Liver (tissue), 3 donors: ENCODE data around the gene PDK2.

ENCODE experiments used
- ATF3 ChIP-seq: IDR thresholded peaks from 2 replicates; pipeline ENCODE4 v1.6.1; 2016; ENCODE audit warnings: antibody characterized with exemption
- CTCF ChIP-seq: fragments of 150-350 bp; IDR thresholded peaks from 2 replicates; pipeline ENCODE4 v1.5.1; 2017; ENCODE audit warnings: improper control_type of control experiment, low read depth, low read length; ENCODE audit not compliant: missing input control
- EGR1 ChIP-seq, 2 donors: IDR thresholded peaks; 2 replicates each; pipeline ENCODE4 v1.6.1; 2016 to 2018; ENCODE audit warnings: antibody characterized with exemption in 2 of 2, low read depth in 2 of 2
- FOXA1 ChIP-seq: IDR thresholded peaks from 2 replicates; pipeline ENCODE4 v1.6.1; 2016; ENCODE audit warnings: antibody characterized with exemption
- GABPA ChIP-seq, 2 donors: IDR thresholded peaks in 1 of 2; conservative IDR thresholded peaks in 1 of 2; 2 replicates each; pipeline ENCODE4 v1.6.1; 2016; ENCODE audit warnings: antibody characterized with exemption in 2 of 2, mild to moderate bottlenecking in 1 of 2, moderate library complexity in 1 of 2
- MAX ChIP-seq: IDR thresholded peaks from 2 replicates; pipeline ENCODE4 v1.6.1; 2016; ENCODE audit warnings: antibody characterized with exemption
- NR2F2 ChIP-seq: IDR thresholded peaks from 2 replicates; pipeline ENCODE4 v1.6.1; 2016; ENCODE audit warnings: antibody characterized with exemption
- RAD21 ChIP-seq, 2 donors: IDR thresholded peaks; 2 replicates each; pipeline ENCODE4 v1.6.1; 2016; ENCODE audit warnings: antibody characterized with exemption in 2 of 2, mild to moderate bottlenecking in 2 of 2
- SP1 ChIP-seq: IDR thresholded peaks from 2 replicates; pipeline ENCODE4 v1.6.1; 2018; ENCODE audit warnings: antibody characterized with exemption, mild to moderate bottlenecking
- TAF1 ChIP-seq: conservative IDR thresholded peaks from 2 replicates; pipeline ENCODE4 v1.6.1; 2016; ENCODE audit warnings: antibody characterized with exemption, mild to moderate bottlenecking
- YY1 ChIP-seq: IDR thresholded peaks from 2 replicates; pipeline ENCODE4 v1.6.1; 2016; ENCODE audit warnings: antibody characterized with exemption, mild to moderate bottlenecking
- ZBTB33 ChIP-seq: IDR thresholded peaks from 2 replicates; pipeline ENCODE4 v1.6.1; 2016; ENCODE audit warnings: antibody characterized with exemption
- donor health status: healthy.
- donor health status: healthy.

GRCh38 chr17:50155115-50155819, 60.1 kb downstream of the PDK2 start:
- peak; percentile 56 for TF ChIP-seq NR2F2
- no peak for TF ChIP-seq CTCF
- no peak for TF ChIP-seq RAD21 (IDR thresholded peaks at IDR 0.05)
- TF ChIP-seq YY1 = no peak
- TF ChIP-seq EGR1 (IDR thresholded peaks at IDR 0.05; ENCODE audit: low read depth in 2 of 2) = no peak
- no peak for TF ChIP-seq MAX
- no peak for TF ChIP-seq TAF1
- TF ChIP-seq ZBTB33 = no peak
- no peak for TF ChIP-seq GABPA (IDR thresholded peaks at IDR 0.05 in 1 of 2, conservative IDR thresholded peaks at IDR 0.05 in 1 of 2)
- TF ChIP-seq SP1 = no peak
- TF ChIP-seq ATF3 = no peak
- no peak for TF ChIP-seq FOXA1
